ENCODE results near the gene JAG1. TPM values are rescaled to one million over a fixed set of nuclear protein-coding genes. Genes with fewer than 3 reads are reported as not detected.

JAG1 gene
- total RNA-seq, 1 donor from 2014 or later = 96.7 TPM

Small RNAs within 50 kb of the gene (microRNA-seq; reads per million reads assigned to microRNA genes)
- not detected for gene MIR6870 (ENCODE audit: borderline number of aligned reads)

Other genes starting within 250 kb of the JAG1 start
- gene MKKS, start 239.8 kb downstream of the JAG1 start, total RNA-seq = 14.4 TPM
- gene SLX4IP, start 238.7 kb downstream of the JAG1 start, total RNA-seq = 3.0 TPM

All from mesenteric fat pad (tissue), 1 donor.